HG02885 (cell line): ENCODE results near the gene RAB7B.
"Not testable (repeated sequence)": the region's sequence is repeated elsewhere in the genome, so short reads cannot be mapped to it uniquely, and the experiment has no call there.

Experiments
- ATAC-seq: cut with Tn5 transposase; IDR thresholded peaks from one replicate; pipeline ENCODE4 v1.9.1; 2021; ENCODE audit warnings: mild to moderate bottlenecking; ENCODE audit not compliant: unreplicated experiment, poor library complexity

RAB7B gene

GRCh38 chr1:206002871-206003801 lies at the start of gene RAB7B:
Gene RAB7B (minus strand): TSS chr1:206003395. CDS start chr1:205994135, 9,260 bp downstream.
- ATAC-seq: no peak

DNA sequence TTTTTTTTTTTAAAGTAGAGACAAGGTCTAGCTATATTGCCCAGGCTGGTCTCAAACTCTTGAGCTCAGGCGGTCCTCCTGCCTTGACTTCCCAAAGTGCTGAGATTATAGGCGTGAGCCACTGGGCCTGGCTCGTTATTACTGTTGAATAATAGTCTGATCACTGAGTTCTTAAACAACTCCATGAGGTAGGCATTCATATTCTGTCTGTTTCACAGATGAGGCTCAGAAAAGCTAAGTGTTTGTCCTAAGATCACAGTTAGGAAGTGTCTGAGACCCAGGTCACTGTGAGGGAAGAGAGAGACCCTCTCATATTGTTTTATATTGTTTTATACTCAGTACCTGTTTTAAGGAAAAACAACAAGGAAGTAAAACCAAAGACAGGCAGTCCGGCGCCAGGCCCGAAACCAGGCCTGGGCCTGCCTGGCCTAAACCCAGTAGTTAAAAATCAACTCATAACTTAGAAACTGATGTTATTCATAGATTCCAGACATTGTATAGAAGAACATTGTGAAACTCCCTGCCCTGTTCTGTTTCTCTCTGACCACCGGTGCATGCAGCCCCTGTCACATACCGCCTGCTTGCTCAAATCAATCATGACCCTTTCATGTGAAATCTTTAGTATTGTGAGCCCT lies 49.2 kb upstream of the RAB7B start:
- not testable (repeated sequence) for ATAC-seq

DNA sequence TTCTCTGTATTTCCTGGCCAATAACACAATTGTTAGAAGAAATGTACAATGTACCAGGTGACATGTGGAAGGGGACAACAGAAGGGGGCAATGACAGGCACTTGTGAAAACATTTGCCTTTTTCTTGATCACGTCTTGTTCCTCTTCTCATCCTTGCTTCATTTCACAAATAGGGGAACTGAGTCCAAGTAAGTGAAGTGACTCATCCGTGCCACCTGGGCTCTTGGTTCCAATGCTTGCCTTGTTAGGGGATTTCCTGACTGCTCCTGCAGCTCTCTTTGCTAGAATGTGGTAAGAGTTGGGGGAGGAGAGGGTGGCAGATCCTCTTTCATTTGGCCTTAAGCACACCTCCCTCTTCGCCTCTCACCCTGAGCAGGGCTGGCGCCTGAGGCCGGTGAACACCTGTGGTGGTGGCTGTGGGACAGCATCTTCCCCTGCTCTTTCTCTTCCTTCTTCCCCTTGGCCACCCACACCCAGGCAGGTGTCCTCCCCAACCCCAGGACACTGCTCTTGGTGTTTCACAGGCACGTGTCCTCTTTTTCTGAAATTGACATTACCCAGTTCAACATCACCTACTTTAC lies 47.5 kb upstream of the RAB7B start:
- peak; percentile 85 for ATAC-seq

DNA sequence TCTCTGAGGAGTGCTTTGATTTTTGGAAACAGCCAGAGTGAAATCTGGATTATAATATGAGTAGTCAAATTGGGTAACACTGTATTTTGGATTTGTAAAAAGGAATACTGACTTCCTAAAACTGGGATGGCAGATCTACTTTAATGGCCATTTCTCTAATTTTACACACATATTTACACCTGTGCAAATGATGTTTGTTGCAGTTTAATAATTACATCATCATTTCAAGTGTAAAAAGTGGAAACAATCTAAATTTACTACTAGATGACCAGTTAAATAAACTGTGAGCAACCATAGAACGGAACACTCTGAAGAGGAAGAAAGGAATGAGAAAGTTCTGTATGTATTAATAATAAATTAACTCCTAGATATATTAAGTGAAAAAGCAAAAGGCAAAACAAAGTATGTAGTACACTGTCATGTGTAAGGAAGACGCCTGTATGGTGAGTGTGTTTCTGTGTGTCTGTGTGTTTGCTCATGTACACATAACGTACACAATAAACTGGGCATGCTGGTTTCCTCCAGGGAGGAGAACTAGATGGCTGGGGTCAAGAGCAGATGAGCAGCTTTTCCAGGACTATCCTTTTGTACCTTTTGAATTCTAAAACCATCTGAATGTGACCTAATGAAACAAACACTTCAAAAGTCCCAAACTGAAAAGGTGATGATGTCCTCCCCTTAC lies 46.9 kb upstream of the RAB7B start:
- no peak for ATAC-seq

GRCh38 chr1:206049293-206049692 lies 46.1 kb upstream of the RAB7B start:
- peak; percentile 48 for ATAC-seq

DNA sequence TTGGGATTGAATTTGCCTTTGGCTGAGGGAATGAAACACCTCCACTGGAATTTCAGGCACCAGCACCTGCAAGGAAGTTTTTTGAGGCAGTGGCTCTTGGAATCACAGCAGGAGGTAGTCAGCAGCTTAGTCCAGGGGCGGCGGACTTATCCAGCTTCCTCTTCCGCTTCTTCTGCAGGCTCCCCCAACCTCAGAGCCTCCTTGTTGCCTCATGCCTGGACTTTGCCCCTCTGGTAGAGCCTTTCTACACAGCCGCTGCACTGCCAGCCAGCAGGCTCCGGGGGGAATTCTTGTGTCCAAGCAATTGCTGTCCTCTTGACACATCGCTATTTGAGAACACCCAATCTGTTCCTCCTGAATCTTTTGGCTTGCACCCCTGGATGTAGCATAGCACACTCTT lies 45.4 kb upstream of the RAB7B start:
- ATAC-seq: no peak

DNA sequence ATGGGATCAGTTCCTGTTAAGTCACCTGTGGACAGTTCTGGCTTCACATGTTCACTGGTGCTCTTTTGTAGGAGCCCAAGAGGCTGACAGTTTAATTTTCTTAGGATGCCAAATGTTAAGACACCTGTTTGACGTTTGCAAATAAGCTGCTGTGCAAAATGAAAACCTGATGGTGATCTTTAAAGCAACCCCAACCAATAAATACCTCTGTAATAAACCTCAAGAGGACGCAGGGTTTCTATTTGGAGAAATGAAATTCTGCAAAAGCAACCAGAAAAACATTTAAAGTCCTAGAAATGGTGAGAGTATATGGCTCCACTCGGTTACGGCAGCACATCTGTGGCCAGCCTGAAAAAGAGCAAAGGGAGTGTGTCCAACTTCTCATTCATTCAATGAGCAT lies 44.1 kb upstream of the RAB7B start:
- no peak for ATAC-seq

GRCh38 chr1:206041640-206042039 lies 38.4 kb upstream of the RAB7B start:
- peak; percentile 38 for ATAC-seq

- ATAC-seq: no peak
Observed at GRCh38 chr1:206040328-206040727, 37.1 kb upstream of the RAB7B start.

GRCh38 chr1:206039046-206039973 lies 36.1 kb upstream of the RAB7B start:
- ATAC-seq: no peak

- ATAC-seq: no peak
Observed at GRCh38 chr1:206037581-206037980, 34.4 kb upstream of the RAB7B start.

DNA sequence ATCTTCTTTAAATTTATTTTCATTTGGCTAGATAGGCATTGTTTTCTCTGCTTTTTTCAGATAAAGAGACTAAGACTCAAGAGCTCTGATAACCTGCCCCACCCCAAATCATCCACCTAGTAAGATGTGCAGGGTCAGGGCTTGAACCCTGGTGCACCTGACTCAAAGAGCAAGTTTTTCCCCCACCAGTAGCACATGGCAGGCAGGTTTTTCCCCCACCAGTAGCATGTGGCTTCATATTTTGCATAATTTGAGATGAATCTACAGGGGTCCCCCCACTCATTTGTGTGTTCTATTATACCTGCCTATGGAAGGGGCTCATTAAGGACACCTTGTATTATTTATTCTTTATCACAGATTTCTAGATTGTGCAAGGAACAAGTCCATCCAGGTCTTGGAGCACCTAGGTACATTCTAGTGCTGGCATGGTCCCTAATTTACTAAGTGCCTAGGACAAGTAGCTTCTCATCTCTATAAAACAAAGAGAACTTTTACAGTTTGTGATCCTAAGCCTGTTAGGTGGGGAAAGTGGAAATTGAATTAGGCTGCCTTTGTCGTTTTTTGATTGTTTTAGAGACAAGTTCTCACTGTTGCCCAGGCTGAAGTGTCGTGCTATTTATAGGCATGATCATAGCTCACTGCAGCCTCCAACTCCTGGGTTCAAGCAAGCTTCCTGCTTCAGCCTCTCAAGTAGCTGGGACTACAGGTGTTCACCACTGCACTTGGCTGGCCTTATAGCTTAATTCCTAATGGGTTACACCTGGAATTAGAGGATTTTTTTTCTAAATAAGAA lies 33.7 kb upstream of the RAB7B start:
- ATAC-seq: no peak

GRCh38 chr1:206035027-206035426 lies 31.8 kb upstream of the RAB7B start:
- ATAC-seq: no peak

DNA sequence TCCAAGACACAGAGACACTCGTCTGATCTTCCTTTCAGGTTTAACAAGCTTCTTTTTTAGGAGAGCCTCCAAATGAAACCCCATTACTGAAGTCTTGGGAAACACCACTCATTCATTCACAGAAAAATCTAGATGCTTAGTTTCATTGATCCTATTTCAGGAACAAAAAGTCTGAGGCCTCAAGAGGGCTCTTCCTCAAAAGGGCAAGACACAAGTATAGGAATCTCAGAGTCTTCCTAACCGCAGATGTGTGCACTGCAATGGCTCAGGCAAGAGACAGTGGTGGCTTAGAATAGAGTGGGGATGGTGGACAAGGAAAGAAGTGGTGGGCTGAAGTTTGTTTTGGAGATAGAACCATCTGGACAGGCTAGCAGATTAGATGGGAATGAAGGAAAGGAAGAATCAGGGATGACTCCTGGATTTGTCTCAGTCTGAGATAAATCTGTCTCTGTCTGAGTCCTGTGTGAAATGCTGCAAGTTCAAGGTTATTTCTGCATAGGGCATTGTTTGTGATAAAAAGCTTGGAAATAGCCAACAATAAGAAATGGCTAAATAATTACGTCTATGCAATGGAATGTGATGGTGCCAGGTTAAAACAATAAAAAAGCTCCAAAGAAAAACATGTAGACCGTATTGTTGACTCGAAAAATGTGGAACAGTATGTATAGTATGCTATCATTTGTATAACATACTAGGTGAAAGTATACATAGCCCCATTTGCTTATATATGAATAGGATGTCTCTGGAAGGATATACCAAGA lies 29.4 kb upstream of the RAB7B start:
- no peak for ATAC-seq

DNA sequence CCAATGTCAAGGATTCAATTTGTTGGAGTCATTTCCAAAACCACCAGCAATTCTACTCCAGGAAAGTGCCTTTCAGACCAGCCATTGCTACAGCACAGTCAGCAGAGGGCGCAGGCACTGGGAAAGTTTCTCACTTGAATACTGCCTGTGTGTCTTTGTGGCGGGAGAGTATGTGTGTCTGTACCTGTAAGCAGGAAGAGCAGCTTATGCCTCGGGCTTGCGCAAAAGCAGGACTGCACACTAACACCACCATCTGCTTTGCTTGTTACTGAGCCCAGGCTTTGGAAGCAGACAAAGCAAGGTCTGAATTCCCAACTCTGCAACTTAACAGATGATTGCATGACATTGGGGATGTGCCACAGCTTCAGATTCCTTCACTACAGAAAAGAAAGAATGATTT lies 27.5 kb upstream of the RAB7B start:
- peak; percentile 66 for ATAC-seq

- ATAC-seq: no peak
Observed at GRCh38 chr1:206030191-206030590, 27.0 kb upstream of the RAB7B start.

- ATAC-seq: no peak
Observed at GRCh38 chr1:206029484-206029883, 26.3 kb upstream of the RAB7B start.

GRCh38 chr1:206025283-206025820 lies 22.2 kb upstream of the RAB7B start:
- ATAC-seq: no peak
